LNCaP clone FGC (cell line): Measurements from ENCODE around the gene PAEP.

Experiments used
- DNase-seq: peaks from one replicate; pipeline ENCODE4 v3.0.0-alpha.2; 2011; ENCODE audit warnings: low read depth
- H3K4me3 ChIP-seq: 2 replicates; pipeline ENCODE4 v1.5.1; 2011; ENCODE audit warnings: mild to moderate bottlenecking, low read depth, low read length, control low read depth
- TF ChIP-seq, protein P1 (sequence below): IDR thresholded peaks from 2 replicates; pipeline ENCODE4 v1.5.1; 2012; ENCODE audit warnings: mild to moderate bottlenecking; ENCODE audit not compliant: control insufficient read depth, insufficient read depth; ENCODE audit errors: extremely low read depth

Gene PAEP

DNA sequence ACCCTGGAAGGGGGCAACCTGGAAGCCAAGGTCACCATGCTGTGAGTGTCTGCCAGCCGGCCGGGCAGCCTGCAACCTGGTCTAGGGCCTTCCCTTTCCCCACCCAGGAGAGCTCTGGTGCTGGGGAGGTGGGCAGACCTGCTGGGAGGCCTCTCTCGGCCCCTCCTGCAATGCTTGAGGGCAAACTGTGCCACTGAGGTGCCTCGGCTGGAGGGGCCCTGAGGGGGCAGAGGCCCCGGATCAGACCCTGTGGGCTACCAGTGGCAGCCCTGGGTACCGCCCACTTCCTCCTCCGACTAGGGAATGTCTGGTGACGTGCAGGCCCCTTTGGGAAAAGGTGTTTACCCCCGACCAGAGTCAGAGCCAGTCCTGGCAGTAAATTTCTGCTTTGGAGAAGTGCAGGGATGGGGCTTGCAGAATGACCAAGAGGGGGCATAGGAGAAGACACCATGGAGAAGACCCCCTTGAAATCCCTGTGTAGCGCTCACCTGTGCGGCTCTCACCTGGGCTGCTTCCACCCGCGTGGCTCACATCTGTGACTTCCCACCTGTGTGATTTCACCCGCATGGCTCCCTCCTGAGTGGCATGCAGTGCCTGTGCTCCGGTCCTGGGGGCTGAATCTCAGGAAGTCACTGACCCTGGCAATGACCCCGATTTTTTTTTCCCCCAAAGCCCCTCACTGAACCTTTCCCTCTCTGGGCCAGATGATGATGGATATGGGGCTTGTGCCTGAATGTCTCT is 39.2 kb upstream of the PAEP start:
- H3K4me3 ChIP-seq, result no peak overlapping the region
- DNase-seq, result no peak
- TF ChIP-seq, protein P1, sequence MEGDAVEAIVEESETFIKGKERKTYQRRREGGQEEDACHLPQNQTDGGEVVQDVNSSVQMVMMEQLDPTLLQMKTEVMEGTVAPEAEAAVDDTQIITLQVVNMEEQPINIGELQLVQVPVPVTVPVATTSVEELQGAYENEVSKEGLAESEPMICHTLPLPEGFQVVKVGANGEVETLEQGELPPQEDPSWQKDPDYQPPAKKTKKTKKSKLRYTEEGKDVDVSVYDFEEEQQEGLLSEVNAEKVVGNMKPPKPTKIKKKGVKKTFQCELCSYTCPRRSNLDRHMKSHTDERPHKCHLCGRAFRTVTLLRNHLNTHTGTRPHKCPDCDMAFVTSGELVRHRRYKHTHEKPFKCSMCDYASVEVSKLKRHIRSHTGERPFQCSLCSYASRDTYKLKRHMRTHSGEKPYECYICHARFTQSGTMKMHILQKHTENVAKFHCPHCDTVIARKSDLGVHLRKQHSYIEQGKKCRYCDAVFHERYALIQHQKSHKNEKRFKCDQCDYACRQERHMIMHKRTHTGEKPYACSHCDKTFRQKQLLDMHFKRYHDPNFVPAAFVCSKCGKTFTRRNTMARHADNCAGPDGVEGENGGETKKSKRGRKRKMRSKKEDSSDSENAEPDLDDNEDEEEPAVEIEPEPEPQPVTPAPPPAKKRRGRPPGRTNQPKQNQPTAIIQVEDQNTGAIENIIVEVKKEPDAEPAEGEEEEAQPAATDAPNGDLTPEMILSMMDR, result no peak

DNA sequence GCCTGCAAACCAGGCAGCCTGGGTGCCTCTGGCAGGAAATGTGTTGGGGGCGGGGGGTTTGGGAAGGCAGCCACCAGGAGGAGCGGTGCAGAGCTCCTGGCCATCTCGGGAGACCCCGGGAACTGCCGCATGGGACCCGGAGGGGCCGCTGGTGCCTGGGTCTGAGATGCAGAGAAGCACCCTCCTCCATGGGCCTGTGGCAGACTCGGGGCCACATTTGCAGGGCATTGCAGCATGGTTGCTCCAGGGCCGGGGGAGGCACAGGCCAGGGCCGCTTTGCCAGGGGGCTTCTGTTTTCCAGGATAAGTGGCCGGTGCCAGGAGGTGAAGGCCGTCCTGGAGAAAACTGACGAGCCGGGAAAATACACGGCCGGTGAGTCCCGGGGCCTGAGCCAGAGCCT is 38.6 kb upstream of the PAEP start:
- no peak for DNase-seq
- TF ChIP-seq, protein P1, result no peak

DNA sequence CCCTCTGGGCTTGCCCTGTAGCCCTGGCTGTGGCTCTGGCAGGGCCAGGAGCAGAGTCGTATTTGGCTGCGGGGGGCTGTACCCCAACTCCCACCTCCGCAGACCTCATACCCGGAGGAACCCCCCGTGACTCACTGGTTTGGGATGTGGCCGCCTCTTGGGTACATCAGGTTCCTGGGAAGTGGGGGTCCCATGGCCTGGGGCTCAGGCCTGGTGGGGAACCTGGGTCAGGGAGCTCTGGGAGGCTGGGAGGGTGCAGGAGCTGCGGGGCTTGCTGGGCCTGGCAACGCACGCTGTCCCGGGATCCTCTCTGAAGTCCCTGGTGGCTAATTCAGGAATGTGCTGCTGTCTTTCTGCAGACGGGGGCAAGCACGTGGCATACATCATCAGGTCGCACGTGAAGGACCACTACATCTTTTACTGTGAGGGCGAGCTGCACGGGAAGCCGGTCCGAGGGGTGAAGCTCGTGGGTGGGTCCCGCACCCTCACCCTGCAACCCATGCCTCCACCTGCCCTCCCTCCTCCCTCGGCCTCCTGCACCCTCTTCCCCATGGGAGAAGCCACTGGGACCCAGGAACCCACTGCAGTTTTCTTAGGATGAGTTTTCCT is 37.9 kb upstream of the PAEP start:
- no peak for DNase-seq
- TF ChIP-seq, protein P1, result no peak
- no peak overlapping the region for H3K4me3 ChIP-seq

More for the DNA sequence above, 38.6 kb upstream of the PAEP start:
- no peak overlapping the region for H3K4me3 ChIP-seq

DNA sequence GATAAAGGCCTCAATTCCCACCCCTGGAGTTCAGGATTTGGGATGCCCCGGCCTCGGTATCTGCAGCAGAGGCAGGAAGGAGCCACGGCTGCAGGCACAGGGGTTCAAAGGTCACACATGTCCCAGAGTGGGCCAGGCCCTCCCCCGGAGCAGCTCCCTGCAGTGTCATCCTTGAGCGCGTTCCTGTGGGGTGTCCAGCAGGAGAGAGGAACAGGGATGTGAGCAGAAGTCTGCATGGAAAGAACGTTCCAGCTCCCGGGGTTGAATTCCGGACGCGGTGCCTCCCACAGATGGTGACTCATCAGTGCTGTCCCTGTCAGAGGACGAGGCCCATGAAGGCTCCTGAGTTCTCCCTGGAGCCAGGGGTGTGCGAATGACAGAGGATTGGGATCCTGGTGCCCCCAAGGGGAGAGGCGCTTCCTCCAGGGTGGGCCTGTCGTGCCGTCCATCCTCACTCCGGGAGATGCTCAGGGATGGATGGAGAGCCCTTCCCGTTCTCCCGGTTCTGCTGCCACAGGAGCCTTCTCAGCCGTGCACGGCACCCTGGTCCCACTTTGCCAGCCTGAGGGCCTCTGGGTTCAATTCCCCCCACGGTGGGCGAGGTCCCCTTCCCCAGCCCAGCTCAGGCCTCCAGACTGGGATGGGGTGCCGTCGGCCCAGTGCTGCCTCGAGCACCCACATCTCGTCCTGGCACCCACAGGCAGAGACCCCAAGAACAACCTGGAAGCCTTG is 37.3 kb upstream of the PAEP start:
- no peak overlapping the region for H3K4me3 ChIP-seq
- DNase-seq, result no peak
- TF ChIP-seq, protein P1, result no peak

DNA sequence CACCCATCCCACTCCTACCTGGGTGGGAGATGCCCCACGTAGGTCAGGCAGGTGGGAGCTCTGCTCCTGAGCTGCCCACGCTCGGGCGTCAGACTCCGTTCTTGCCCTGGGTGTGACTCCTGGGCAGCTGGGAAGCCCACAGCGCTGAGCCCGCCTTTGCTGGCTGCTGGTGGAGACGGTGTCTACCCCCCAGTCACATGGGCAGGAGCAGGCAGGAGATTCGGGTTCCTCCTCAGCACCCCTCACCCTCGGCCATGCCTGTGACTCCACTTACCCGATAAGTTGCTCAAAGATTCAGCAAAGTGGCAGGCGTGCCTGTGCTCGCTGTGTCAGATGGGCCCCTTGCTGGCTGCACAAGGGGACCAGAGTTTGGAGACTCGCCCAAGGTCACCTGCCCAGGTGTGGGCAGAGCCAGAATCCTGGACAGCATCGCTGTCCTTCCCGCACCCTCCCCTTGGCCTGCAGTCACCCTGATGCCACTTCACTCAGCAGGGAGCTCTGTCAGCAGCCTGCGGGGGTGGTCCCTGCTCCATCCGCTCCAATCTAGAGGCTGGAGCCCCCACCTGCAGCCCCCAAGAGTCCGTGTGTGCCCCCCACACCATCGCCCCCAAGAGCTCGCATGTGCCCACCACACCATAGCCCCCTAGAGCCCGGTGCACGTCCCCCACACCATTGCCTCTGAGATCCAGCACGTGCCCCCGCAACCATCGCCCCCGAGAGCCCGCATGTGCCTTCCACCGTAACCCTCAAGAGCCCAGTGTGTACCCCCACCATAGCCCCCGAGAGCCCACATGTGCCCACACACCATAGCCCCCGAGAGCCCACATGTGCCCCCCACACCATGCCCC is 36.1 kb upstream of the PAEP start:
- H3K4me3 ChIP-seq, result no peak overlapping the region
- DNase-seq, result no peak
- TF ChIP-seq, protein P1, result no peak

DNA sequence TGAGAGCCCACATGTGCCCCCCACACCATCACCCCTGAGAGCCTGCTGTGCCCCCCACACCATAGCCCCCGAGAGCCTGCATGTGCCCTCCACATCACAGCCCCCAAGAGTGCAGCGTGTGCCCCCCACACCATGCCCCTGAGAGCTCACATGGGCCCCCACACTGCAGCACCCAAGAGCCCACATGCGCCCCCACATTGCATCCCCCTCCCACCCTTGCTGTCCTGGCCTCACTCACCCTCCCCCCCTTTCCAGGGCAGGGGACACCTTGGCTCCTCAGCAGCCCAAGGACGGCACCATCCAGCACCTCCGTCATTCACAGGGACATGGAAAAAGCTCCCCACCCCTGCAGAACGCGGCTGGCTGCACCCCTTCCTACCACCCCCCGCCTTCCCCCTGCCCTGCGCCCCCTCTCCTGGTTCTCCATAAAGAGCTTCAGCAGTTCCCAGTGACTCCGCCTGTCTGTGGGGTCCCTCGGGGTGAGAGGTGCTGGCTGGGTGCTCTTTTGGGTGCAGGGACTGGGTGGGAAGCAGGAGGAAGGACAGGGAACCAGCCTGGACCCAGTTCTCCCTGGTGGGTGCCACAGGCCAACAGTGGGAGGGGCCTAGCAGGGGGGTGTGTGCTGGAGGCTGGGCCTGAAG is 35.3 kb upstream of the PAEP start:
- TF ChIP-seq, protein P1, result no peak
- H3K4me3 ChIP-seq, result no peak overlapping the region
- DNase-seq, result no peak
